HG02981 (cell line): Measurements from ENCODE around the gene LRTM2.

ENCODE experiments used
- ATAC-seq: cut with Tn5 transposase; IDR thresholded peaks from one replicate; pipeline ENCODE4 v1.9.1; 2021; ENCODE audit warnings: mild to moderate bottlenecking, moderate library complexity; ENCODE audit not compliant: unreplicated experiment

The LRTM2 gene

GRCh38 chr12:1797991-1798640 lies 22.2 kb upstream of the LRTM2 start:
- no peak for ATAC-seq

- ATAC-seq, result no peak
Measured at GRCh38 chr12:1798641-1799020, 21.7 kb upstream of the LRTM2 start.

GRCh38 chr12:1799051-1799881 lies 21.1 kb upstream of the LRTM2 start:
- no peak for ATAC-seq

GRCh38 chr12:1799882-1800400 lies 20.4 kb upstream of the LRTM2 start:
- ATAC-seq, result no peak

GRCh38 chr12:1800401-1801302 lies 19.7 kb upstream of the LRTM2 start:
- no peak for ATAC-seq

- ATAC-seq, result no peak
Measured at GRCh38 chr12:1801303-1801975, 18.9 kb upstream of the LRTM2 start.

GRCh38 chr12:1803736-1804135 lies 16.6 kb upstream of the LRTM2 start:
- ATAC-seq, result no peak

GRCh38 chr12:1804545-1805332 lies 15.6 kb upstream of the LRTM2 start:
- peak; percentile 80 for ATAC-seq

- no peak for ATAC-seq
Measured at GRCh38 chr12:1805441-1806081, 14.8 kb upstream of the LRTM2 start.

- ATAC-seq, result no peak
Measured at GRCh38 chr12:1806301-1807086, 13.9 kb upstream of the LRTM2 start.

GRCh38 chr12:1807087-1807860 lies 13.1 kb upstream of the LRTM2 start:
- ATAC-seq, result no peak

- ATAC-seq, result no peak
Measured at GRCh38 chr12:1808036-1808797, 12.1 kb upstream of the LRTM2 start.

- no peak for ATAC-seq
Measured at GRCh38 chr12:1808798-1809480, 11.4 kb upstream of the LRTM2 start.

GRCh38 chr12:1809591-1810190 lies 10.7 kb upstream of the LRTM2 start:
- no peak for ATAC-seq

GRCh38 chr12:1810201-1810930 lies 10.0 kb upstream of the LRTM2 start:
- ATAC-seq, result no peak

GRCh38 chr12:1810931-1811280 lies 9.5 kb upstream of the LRTM2 start:
- ATAC-seq, result no peak
